ENCODE data around the gene SUPT20H.
"Not testable (repeated sequence)": the region's sequence is repeated elsewhere in the genome, so short reads cannot be mapped to it uniquely, and the experiment has no call there.

Gene SUPT20H

GRCh38 chr13:37070145-37070695 lies 10.7 kb upstream of the SUPT20H start:
- DNase-seq, result no peak

GRCh38 chr13:37069597-37070103 lies 10.2 kb upstream of the SUPT20H start:
- no peak for DNase-seq

- DNase-seq, result no peak
Measured at GRCh38 chr13:37068962-37069361, 9.5 kb upstream of the SUPT20H start.

GRCh38 chr13:37067874-37068273 lies 8.4 kb upstream of the SUPT20H start:
- no peak for DNase-seq

- no peak for DNase-seq
Measured at GRCh38 chr13:37065890-37066526, 6.5 kb upstream of the SUPT20H start.

- DNase-seq, result no peak
Measured at GRCh38 chr13:37059848-37060192, 332 bp upstream of the SUPT20H start.

- not testable (repeated sequence) for DNase-seq
Measured at GRCh38 chr13:37056228-37056627, 3.3 kb downstream of the SUPT20H start.

- not testable (repeated sequence) for DNase-seq
Measured at GRCh38 chr13:37053111-37053510, 6.4 kb downstream of the SUPT20H start.

- no peak for DNase-seq
Measured at GRCh38 chr13:37049810-37050209, 9.7 kb downstream of the SUPT20H start.

GRCh38 chr13:37047846-37048245 lies 11.6 kb downstream of the SUPT20H start:
- DNase-seq, result no peak

GRCh38 chr13:37047032-37047431 lies 12.5 kb downstream of the SUPT20H start:
- no peak for DNase-seq

GRCh38 chr13:37046062-37046461 lies 13.4 kb downstream of the SUPT20H start:
- DNase-seq, result no peak

- DNase-seq, result no peak
Measured at GRCh38 chr13:37040789-37041188, 18.7 kb downstream of the SUPT20H start.

- DNase-seq, result no peak
Measured at GRCh38 chr13:37039896-37040295, 19.6 kb downstream of the SUPT20H start.

GRCh38 chr13:37037241-37037640 lies 22.2 kb downstream of the SUPT20H start:
- no peak for DNase-seq

- no peak for DNase-seq
Measured at GRCh38 chr13:37029617-37030016, 29.9 kb downstream of the SUPT20H start.

- DNase-seq, result no peak
Measured at GRCh38 chr13:37027639-37028038, 31.8 kb downstream of the SUPT20H start.

GRCh38 chr13:37026771-37027170 lies 32.7 kb downstream of the SUPT20H start:
- DNase-seq, result no peak

GRCh38 chr13:37023871-37024270 lies 35.6 kb downstream of the SUPT20H start:
- DNase-seq, result no peak

GRCh38 chr13:37014609-37015008 lies 44.9 kb downstream of the SUPT20H start:
- DNase-seq, result no peak

- no peak for DNase-seq
Measured at GRCh38 chr13:37011788-37012187, 47.7 kb downstream of the SUPT20H start.

- DNase-seq, result no peak
Measured at GRCh38 chr13:37011002-37011401, 48.5 kb downstream of the SUPT20H start.

GRCh38 chr13:37010424-37010823 lies 49.1 kb downstream of the SUPT20H start:
- no peak for DNase-seq

- no peak for DNase-seq
Measured at GRCh38 chr13:37009692-37010091, 49.8 kb downstream of the SUPT20H start.

Data from nucleus accumbens (tissue), 56 donors.